ENCODE results near the gene TINAGL1. TPM values are rescaled to one million over a fixed set of nuclear protein-coding genes. Genes with fewer than 3 reads are reported as not detected.

Gene TINAGL1
- total and polyA plus RNA-seq, 10 donors: 18.5 to 393 (median 229) TPM

GRCh38 chr1:31575369-31576140 lies 760 bp upstream of the TINAGL1 start:
- no peak for DNase-seq
- Histone ChIP-seq H3K4me1 (peaks cover 18 to 67% (median 46%) of the 10 kb centered on the region in 6 donors), H3K36me3 (no peaks in the 10 kb centered on the region), H3K27ac (peak overlapping the region in 6 of 8 donors; percentile 63 to 92 (median 87)), H3K4me3 (peak overlapping the region in 5 of 8 donors; percentile 52 to 77 (median 69)), H3K9me3 (no peaks in the 10 kb centered on the region), H3K27me3 (replicated peaks in 1 of 7) (peaks cover 0 to 31% (median 6%) of the 10 kb centered on the region in 7 donors)
- no peak for TF ChIP-seq POLR2AphosphoS5 (IDR thresholded peaks at IDR 0.05)
- TF ChIP-seq POLR2A (IDR thresholded peaks at IDR 0.05): no peak
- TF ChIP-seq, protein P1, sequence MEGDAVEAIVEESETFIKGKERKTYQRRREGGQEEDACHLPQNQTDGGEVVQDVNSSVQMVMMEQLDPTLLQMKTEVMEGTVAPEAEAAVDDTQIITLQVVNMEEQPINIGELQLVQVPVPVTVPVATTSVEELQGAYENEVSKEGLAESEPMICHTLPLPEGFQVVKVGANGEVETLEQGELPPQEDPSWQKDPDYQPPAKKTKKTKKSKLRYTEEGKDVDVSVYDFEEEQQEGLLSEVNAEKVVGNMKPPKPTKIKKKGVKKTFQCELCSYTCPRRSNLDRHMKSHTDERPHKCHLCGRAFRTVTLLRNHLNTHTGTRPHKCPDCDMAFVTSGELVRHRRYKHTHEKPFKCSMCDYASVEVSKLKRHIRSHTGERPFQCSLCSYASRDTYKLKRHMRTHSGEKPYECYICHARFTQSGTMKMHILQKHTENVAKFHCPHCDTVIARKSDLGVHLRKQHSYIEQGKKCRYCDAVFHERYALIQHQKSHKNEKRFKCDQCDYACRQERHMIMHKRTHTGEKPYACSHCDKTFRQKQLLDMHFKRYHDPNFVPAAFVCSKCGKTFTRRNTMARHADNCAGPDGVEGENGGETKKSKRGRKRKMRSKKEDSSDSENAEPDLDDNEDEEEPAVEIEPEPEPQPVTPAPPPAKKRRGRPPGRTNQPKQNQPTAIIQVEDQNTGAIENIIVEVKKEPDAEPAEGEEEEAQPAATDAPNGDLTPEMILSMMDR (IDR thresholded peaks at IDR 0.05 in 8 of 11, conservative IDR thresholded peaks at IDR 0.05 in 3 of 11): no peak
- intact Hi-C loops (cut with DNase I; ENCODE audit: low total_unique reads): loop anchor here (10.0 kb wide), 1 partner anchor 219 kb away; no protein-coding TSS in a partner anchor
- WGBS, 5 donors: 65 to 80% (median 72%) methylated on average over 10 to 11 of the region's 11 CpGs

DNA sequence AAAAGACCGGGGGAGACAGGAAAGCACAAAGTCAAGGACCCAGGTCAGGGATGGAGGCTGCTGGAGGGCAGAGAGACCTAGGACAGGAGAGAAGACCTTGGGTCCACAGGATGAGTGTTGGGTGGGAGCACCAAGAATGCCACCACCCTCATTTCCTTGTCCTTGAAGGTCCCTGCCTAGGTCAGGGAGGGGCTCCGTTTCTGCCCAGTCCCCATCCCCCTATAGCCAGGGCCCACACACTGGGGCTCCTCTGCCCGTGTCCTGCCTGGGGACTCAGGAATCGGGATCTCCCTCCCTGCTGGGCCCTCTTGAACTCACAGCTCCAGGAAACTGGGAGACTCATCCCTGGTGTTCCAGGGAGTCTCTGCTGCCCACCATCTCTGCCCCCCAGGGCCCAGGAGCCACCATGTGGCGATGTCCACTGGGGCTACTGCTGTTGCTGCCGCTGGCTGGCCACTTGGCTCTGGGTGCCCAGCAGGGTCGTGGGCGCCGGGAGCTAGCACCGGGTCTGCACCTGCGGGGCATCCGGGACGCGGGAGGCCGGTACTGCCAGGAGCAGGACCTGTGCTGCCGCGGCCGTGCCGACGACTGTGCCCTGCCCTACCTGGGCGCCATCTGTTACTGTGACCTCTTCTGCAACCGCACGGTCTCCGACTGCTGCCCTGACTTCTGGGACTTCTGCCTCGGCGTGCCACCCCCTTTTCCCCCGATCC lies 584 bp downstream of the TINAGL1 start:
- H3K27me3 ChIP-seq (replicated peaks in 1 of 7): peaks cover 0 to 31% (median 6%) of the 10 kb centered on the region in 7 donors
- WGBS, 5 donors: 26 to 67% (median 52%) methylated on average over 2 to 27 of the region's 27 CpGs
- H3K9me3 ChIP-seq: no peaks in the 10 kb centered on the region
- H3K4me1 ChIP-seq: peaks cover 12 to 67% (median 39%) of the 10 kb centered on the region in 6 donors
- H3K4me3 ChIP-seq: peak overlapping the region; percentile 52 to 85 (median 68)
- TF ChIP-seq POLR2AphosphoS5 (IDR thresholded peaks at IDR 0.05) (no peak), POLR2A (IDR thresholded peaks at IDR 0.05) (no peak)
- TF ChIP-seq, protein P1 (IDR thresholded peaks at IDR 0.05 in 8 of 11, conservative IDR thresholded peaks at IDR 0.05 in 3 of 11): no peak
- intact Hi-C loops (cut with DNase I; ENCODE audit: low total_unique reads): loop anchor here (10.0 kb wide), 1 partner anchor 218 kb away; no protein-coding TSS in a partner anchor
- peak overlapping the region; percentile 48 to 92 (median 84) for H3K27ac ChIP-seq
- DNase-seq: no peak
- no peaks in the 10 kb centered on the region for H3K36me3 ChIP-seq

DNA sequence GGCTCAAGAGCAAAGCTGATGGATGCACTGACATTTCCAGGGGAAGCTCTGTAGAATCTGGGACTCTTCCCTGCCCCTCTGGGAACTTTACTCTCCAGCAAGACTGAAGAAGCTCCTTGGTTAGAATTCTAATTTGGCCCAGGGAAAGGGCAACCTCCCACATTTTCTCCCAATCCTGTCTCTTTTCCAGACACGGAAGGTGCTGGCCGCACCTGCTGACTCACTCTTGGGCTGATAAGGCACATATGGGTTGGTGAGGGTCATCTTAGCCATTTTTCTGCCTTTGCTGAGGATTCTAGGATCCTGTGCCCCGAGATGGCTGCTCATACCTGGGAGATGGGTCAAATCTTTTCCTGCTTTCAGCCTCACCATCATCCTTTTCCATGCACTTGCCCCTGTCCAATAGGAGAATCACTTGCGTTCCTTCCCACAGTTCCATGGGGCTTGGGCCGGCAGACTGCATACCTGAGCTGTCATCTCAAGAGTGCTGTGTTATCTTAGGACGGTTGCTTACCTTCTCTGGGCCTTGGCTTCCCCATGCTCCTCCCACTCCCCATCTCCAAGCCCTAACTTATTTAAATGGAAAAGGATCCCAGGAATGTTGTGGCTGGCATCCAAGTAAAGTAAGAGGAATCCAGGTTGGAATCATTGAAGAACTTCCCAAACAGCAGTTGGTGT lies 1.3 kb downstream of the TINAGL1 start:
- DNase-seq: no peak
- H3K4me3 ChIP-seq: peak overlapping the region; percentile 52 to 85 (median 68)
- WGBS, 5 donors: 55 to 73% (median 67%) methylated on average over 6 of the region's 6 CpGs
- H3K4me1 ChIP-seq: peaks cover 11 to 68% (median 39%) of the 10 kb centered on the region in 6 donors
- intact Hi-C loops (cut with DNase I; ENCODE audit: low total_unique reads): loop anchor here (10.0 kb wide), 1 partner anchor 217 kb away; no protein-coding TSS in a partner anchor
- H3K9me3 ChIP-seq: no peaks in the 10 kb centered on the region
- H3K27me3 ChIP-seq (replicated peaks in 1 of 7): peaks cover 0 to 31% (median 6%) of the 10 kb centered on the region in 7 donors
- no peak for TF ChIP-seq POLR2A (IDR thresholded peaks at IDR 0.05)
- peak in 1 of 3 donors; percentile 9 for TF ChIP-seq POLR2AphosphoS5 (IDR thresholded peaks at IDR 0.05)
- H3K27ac ChIP-seq: peak overlapping the region; percentile 48 to 92 (median 84)
- peaks cover 0 to 3% (median 0%) of the 10 kb centered on the region in 6 donors for H3K36me3 ChIP-seq

- peak overlapping the region; percentile 18 to 77 (median 41) for H3K4me3 ChIP-seq
- intact Hi-C loops (cut with DNase I; ENCODE audit: low total_unique reads): loop anchor here (10.0 kb wide), 1 partner anchor 215 kb away; no protein-coding TSS in a partner anchor
- H3K27ac ChIP-seq: peak overlapping the region in 7 of 8 donors; percentile 48 to 92 (median 84)
- TF ChIP-seq, protein P1 (IDR thresholded peaks at IDR 0.05 in 8 of 11, conservative IDR thresholded peaks at IDR 0.05 in 3 of 11): no peak
- peak; percentile 84 to 88 (median 85) for TF ChIP-seq POLR2AphosphoS5 (IDR thresholded peaks at IDR 0.05)
- peaks cover 0 to 16% (median under 1%) of the 10 kb centered on the region in 6 donors for H3K36me3 ChIP-seq
- H3K4me1 ChIP-seq: peaks cover 14 to 72% (median 41%) of the 10 kb centered on the region in 6 donors
- WGBS, 5 donors: 38 to 91% (median 68%) methylated on average over 5 of the region's 5 CpGs
- no peak for DNase-seq
- H3K9me3 ChIP-seq: no peaks in the 10 kb centered on the region
- H3K27me3 ChIP-seq (replicated peaks in 1 of 7): peaks cover 0 to 31% (median 6%) of the 10 kb centered on the region in 7 donors
Measured at GRCh38 chr1:31579374-31579773, 3.1 kb downstream of the TINAGL1 start.

Data from spleen (tissue), 11 donors.